Spinal cord (tissue), 10 donors: Measurements from ENCODE around the gene FLVCR2. TPM values are rescaled to one million over a fixed set of nuclear protein-coding genes. Genes with fewer than 3 reads are reported as not detected.
A peak's percentile ranks its signal among the peaks of the same experiment; 100 is the strongest.

ENCODE experiments used
- DNase-seq, 6 donors: peaks; one replicate each; pipeline versions ENCODE4 v3.0.0 to v3.0.0-alpha.2; 2013 to 2015; ENCODE audit warnings: low spot score in 6 of 6, low read depth in 4 of 6
- H3K27ac ChIP-seq: one replicate; pipeline ENCODE4 v1.5.1; 2013; ENCODE audit warnings: low read depth, low read length, control low read depth
- H3K27me3 ChIP-seq: one replicate; pipeline ENCODE4 v1.6.1; 2013; ENCODE audit warnings: low read length; ENCODE audit not compliant: control insufficient read depth, insufficient read depth
- H3K36me3 ChIP-seq: one replicate; pipeline ENCODE4 v1.6.1; 2013; ENCODE audit warnings: low read length; ENCODE audit not compliant: control insufficient read depth, insufficient read depth
- H3K4me1 ChIP-seq: one replicate; pipeline ENCODE4 v1.6.1; 2013; ENCODE audit warnings: low read length; ENCODE audit not compliant: control insufficient read depth, insufficient read depth
- H3K4me3 ChIP-seq: one replicate; pipeline ENCODE4 v1.5.1; 2013; ENCODE audit warnings: low read depth, low read length, control low read depth
- H3K9me3 ChIP-seq: one replicate; pipeline ENCODE4 v1.6.1; 2013; ENCODE audit warnings: low read length; ENCODE audit not compliant: control insufficient read depth, insufficient read depth
- WGBS: methylation state at CpG from one replicate; pipeline ENCODE4 v1.1.5; 2013; ENCODE audit warnings: missing lambda C conversion rate; ENCODE audit not compliant: insufficient coverage; 5-methylcytosine and 5-hydroxymethylcytosine counted together
- polyA plus RNA-seq, 2 donors: library from polyadenylated mRNA; unstranded; fragments of 120-200 nt; gene quantifications; one replicate each; pipeline ENCODE4 v1.2.1, GENCODE V29; 2013; ENCODE audit not compliant: insufficient read length in 2 of 2
- total RNA-seq, 2 donors: library from RNA; depleted of rRNA in 1 of 2; stranded (reverse); fragments of 120-200 nt in 1 of 2; fragments of >200 nt in 1 of 2; gene quantifications; one replicate each; pipeline versions ENCODE4 v1.2.3 to v1.2.4, GENCODE V29; 2013 to 2014
- donor health status: healthy.

The FLVCR2 gene
- total and polyA plus RNA-seq, 4 donors = 8.8 to 19.0 (median 11.6) TPM

- no peaks in the 10 kb centered on the region for H3K9me3 ChIP-seq
- H3K27me3 ChIP-seq = peaks cover 2% of the 10 kb centered on the region
- WGBS = 76% methylated on average over 4 of the region's 4 CpGs
- H3K36me3 ChIP-seq = no peaks in the 10 kb centered on the region
- H3K4me1 ChIP-seq = no peaks in the 10 kb centered on the region
- H3K27ac ChIP-seq = no peak overlapping the region
- no peak for DNase-seq
- H3K4me3 ChIP-seq = no peak overlapping the region
Observed at GRCh38 chr14:75566321-75566720, 12.1 kb upstream of the FLVCR2 start.

- H3K36me3 ChIP-seq = no peaks in the 10 kb centered on the region
- 81% methylated on average over 8 of the region's 8 CpGs for WGBS
- no peak overlapping the region for H3K27ac ChIP-seq
- H3K4me1 ChIP-seq = no peaks in the 10 kb centered on the region
- no peak for DNase-seq
- peaks cover 2% of the 10 kb centered on the region for H3K27me3 ChIP-seq
- no peak overlapping the region for H3K4me3 ChIP-seq
- no peaks in the 10 kb centered on the region for H3K9me3 ChIP-seq
Observed at GRCh38 chr14:75566752-75567151, 11.7 kb upstream of the FLVCR2 start.

GRCh38 chr14:75568140-75568539 lies 10.3 kb upstream of the FLVCR2 start:
- Histone ChIP-seq H3K4me3 (no peak overlapping the region), H3K27ac (no peak overlapping the region), H3K36me3 (no peaks in the 10 kb centered on the region), H3K9me3 (no peaks in the 10 kb centered on the region), H3K4me1 (no peaks in the 10 kb centered on the region), H3K27me3 (peaks cover 2% of the 10 kb centered on the region)
- 91% methylated on average over 6 of the region's 7 CpGs for WGBS
- no peak for DNase-seq

GRCh38 chr14:75568791-75569190 lies 9.6 kb upstream of the FLVCR2 start:
- 77% methylated on average over 4 of the region's 6 CpGs for WGBS
- Histone ChIP-seq H3K9me3 (no peaks in the 10 kb centered on the region), H3K4me1 (no peaks in the 10 kb centered on the region), H3K27ac (no peak overlapping the region), H3K36me3 (no peaks in the 10 kb centered on the region), H3K4me3 (no peak overlapping the region), H3K27me3 (peaks cover 2% of the 10 kb centered on the region)
- DNase-seq = no peak

GRCh38 chr14:75570797-75571196 lies 7.6 kb upstream of the FLVCR2 start:
- H3K4me3 ChIP-seq = no peak overlapping the region
- H3K27me3 ChIP-seq = peaks cover 2% of the 10 kb centered on the region
- no peak overlapping the region for H3K27ac ChIP-seq
- DNase-seq = no peak
- no CpG with 5 or more reads among the region's 2 CpGs for WGBS
- no peaks in the 10 kb centered on the region for H3K9me3 ChIP-seq
- H3K36me3 ChIP-seq = no peaks in the 10 kb centered on the region
- H3K4me1 ChIP-seq = no peaks in the 10 kb centered on the region

- H3K27ac ChIP-seq = no peak overlapping the region
- no peak for DNase-seq
- H3K4me1 ChIP-seq = no peaks in the 10 kb centered on the region
- 92% methylated on average over 6 of the region's 6 CpGs for WGBS
- no peak overlapping the region for H3K4me3 ChIP-seq
- H3K36me3 ChIP-seq = no peaks in the 10 kb centered on the region
- H3K9me3 ChIP-seq = no peaks in the 10 kb centered on the region
- peaks cover 2% of the 10 kb centered on the region for H3K27me3 ChIP-seq
Observed at GRCh38 chr14:75572104-75572503, 6.3 kb upstream of the FLVCR2 start.

- Histone ChIP-seq H3K9me3 (no peaks in the 10 kb centered on the region), H3K27ac (no peak overlapping the region), H3K4me3 (no peak overlapping the region), H3K27me3 (peaks cover 8% of the 10 kb centered on the region), H3K4me1 (peaks cover 20% of the 10 kb centered on the region), H3K36me3 (no peaks in the 10 kb centered on the region)
- WGBS = no CpG with 5 or more reads among the region's 3 CpGs
- no peak for DNase-seq
Observed at GRCh38 chr14:75577090-75577489, 1.3 kb upstream of the FLVCR2 start.

- H3K4me3 ChIP-seq = peak overlapping the region; percentile 72
- 2% methylated on average over 12 of the region's 16 CpGs for WGBS
- peak overlapping the region; percentile 87 for H3K27ac ChIP-seq
- peak in 5 of 6 donors; percentile 57 to 90 (median 68) for DNase-seq
- no peaks in the 10 kb centered on the region for H3K36me3 ChIP-seq
- peaks cover 20% of the 10 kb centered on the region for H3K4me1 ChIP-seq
- peaks cover 8% of the 10 kb centered on the region for H3K27me3 ChIP-seq
- H3K9me3 ChIP-seq = no peaks in the 10 kb centered on the region
Observed at GRCh38 chr14:75577729-75578101, 705 bp upstream of the FLVCR2 start.

GRCh38 chr14:75578786-75579337 lies 442 bp downstream of the FLVCR2 start:
- H3K27me3 ChIP-seq = peaks cover 8% of the 10 kb centered on the region
- peaks cover 22% of the 10 kb centered on the region for H3K4me1 ChIP-seq
- WGBS = 30% methylated on average over 17 of the region's 21 CpGs
- H3K36me3 ChIP-seq = no peaks in the 10 kb centered on the region
- no peaks in the 10 kb centered on the region for H3K9me3 ChIP-seq
- H3K27ac ChIP-seq = peak overlapping the region; percentile 87
- peak in 3 of 6 donors; percentile 8 to 45 (median 18) for DNase-seq
- peak overlapping the region; percentile 72 for H3K4me3 ChIP-seq

- 66% methylated on average over 12 of the region's 13 CpGs for WGBS
- H3K4me3 ChIP-seq = peak overlapping the region; percentile 72
- H3K27ac ChIP-seq = peak overlapping the region; percentile 87
- peaks cover 24% of the 10 kb centered on the region for H3K4me1 ChIP-seq
- DNase-seq = no peak
- no peaks in the 10 kb centered on the region for H3K36me3 ChIP-seq
- peaks cover 8% of the 10 kb centered on the region for H3K27me3 ChIP-seq
- no peaks in the 10 kb centered on the region for H3K9me3 ChIP-seq
Observed at GRCh38 chr14:75579338-75579864, 981 bp downstream of the FLVCR2 start.
